OCI-LY1 (cell line): ENCODE measurements around the gene LNP1.

Experiments used
- EZH2 ChIP-seq: fragments of 200-600 bp; sonication (generic), shearing (Covaris generic); IDR thresholded peaks from 2 replicates; pipeline ENCODE4 v1.8.0; 2017; ENCODE audit warnings: borderline replicate concordance, mixed run types, mild to moderate bottlenecking, antibody characterized with exemption, low read length, moderate library complexity, mixed read lengths
- TF ChIP-seq, protein P1 (sequence below): fragments of 200-600 bp; sonication (generic), shearing (Covaris generic); IDR thresholded peaks from 2 replicates; pipeline ENCODE4 v1.5.1; 2017; ENCODE audit warnings: mild to moderate bottlenecking, antibody characterized with exemption, low read length, moderate library complexity, mixed read lengths

DNA sequence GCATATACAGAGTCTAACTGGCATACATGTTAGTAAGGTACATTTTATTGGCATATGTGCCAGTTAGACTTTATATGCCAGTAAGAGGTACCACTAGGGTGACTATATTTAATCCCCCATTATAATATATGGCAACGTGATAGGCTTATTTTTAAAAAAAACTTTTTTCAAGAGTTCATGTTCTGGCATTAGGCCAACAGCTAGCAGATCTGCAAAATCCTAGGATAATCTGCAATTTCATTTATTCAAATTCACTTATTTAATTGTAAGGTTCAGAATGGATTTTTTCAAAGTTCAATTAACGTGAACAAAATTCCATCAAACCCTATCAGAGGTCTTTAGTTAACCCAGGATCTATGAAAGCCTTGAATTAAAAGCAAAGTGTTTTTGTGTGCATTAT, 34.9 kb upstream of the LNP1 start:
- TF ChIP-seq, protein P1, sequence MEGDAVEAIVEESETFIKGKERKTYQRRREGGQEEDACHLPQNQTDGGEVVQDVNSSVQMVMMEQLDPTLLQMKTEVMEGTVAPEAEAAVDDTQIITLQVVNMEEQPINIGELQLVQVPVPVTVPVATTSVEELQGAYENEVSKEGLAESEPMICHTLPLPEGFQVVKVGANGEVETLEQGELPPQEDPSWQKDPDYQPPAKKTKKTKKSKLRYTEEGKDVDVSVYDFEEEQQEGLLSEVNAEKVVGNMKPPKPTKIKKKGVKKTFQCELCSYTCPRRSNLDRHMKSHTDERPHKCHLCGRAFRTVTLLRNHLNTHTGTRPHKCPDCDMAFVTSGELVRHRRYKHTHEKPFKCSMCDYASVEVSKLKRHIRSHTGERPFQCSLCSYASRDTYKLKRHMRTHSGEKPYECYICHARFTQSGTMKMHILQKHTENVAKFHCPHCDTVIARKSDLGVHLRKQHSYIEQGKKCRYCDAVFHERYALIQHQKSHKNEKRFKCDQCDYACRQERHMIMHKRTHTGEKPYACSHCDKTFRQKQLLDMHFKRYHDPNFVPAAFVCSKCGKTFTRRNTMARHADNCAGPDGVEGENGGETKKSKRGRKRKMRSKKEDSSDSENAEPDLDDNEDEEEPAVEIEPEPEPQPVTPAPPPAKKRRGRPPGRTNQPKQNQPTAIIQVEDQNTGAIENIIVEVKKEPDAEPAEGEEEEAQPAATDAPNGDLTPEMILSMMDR: no peak
- no peak for TF ChIP-seq EZH2
